ENCODE data around the gene IGF2BP1. TPM values are rescaled to one million over a fixed set of nuclear protein-coding genes. Genes with fewer than 3 reads are reported as not detected.

IGF2BP1 gene
- total and polyA plus RNA-seq, 12 donors = under 0.01 to 15.5 (median 0.18) TPM; not detected in 4

GRCh38 chr17:49071106-49071505 lies 73.9 kb downstream of the IGF2BP1 start:
- no peak overlapping the region for H3K4me3 ChIP-seq
- TF ChIP-seq POLR2A (IDR thresholded peaks at IDR 0.05) (no peak), CTCF (IDR thresholded peaks at IDR 0.05) (no peak)
- no peak for DNase-seq
- no peaks in the 10 kb centered on the region for H3K4me1 ChIP-seq (replicated peaks in 1 of 2)
- H3K9me3 ChIP-seq (replicated peaks in 1 of 3) = no peaks in the 10 kb centered on the region
- H3K27me3 ChIP-seq = no peaks in the 10 kb centered on the region
- intact Hi-C loops (cut with DNase I) = no loop called here
- 44 to 73% (median 50%) methylated on average over 1 of the region's 1 CpG for WGBS, 4 donors
- no peaks in the 10 kb centered on the region for H3K36me3 ChIP-seq (replicated peaks in 1 of 2)
- no peak overlapping the region for H3K27ac ChIP-seq

GRCh38 chr17:49074851-49075540 lies 77.8 kb downstream of the IGF2BP1 start:
- no peaks in the 10 kb centered on the region for H3K27me3 ChIP-seq
- H3K9me3 ChIP-seq (replicated peaks in 1 of 3) = no peaks in the 10 kb centered on the region
- DNase-seq = no peak
- no peaks in the 10 kb centered on the region for H3K4me1 ChIP-seq (replicated peaks in 1 of 2)
- H3K36me3 ChIP-seq (replicated peaks in 1 of 2) = no peaks in the 10 kb centered on the region
- TF ChIP-seq CTCF (IDR thresholded peaks at IDR 0.05) (no peak), POLR2A (IDR thresholded peaks at IDR 0.05) (no peak)
- H3K27ac ChIP-seq = no peak overlapping the region
- no peak overlapping the region for H3K4me3 ChIP-seq
- intact Hi-C loops (cut with DNase I) = no loop called here
- 79 to 96% (median 88%) methylated on average over 3 of the region's 3 CpGs for WGBS, 4 donors

DNA sequence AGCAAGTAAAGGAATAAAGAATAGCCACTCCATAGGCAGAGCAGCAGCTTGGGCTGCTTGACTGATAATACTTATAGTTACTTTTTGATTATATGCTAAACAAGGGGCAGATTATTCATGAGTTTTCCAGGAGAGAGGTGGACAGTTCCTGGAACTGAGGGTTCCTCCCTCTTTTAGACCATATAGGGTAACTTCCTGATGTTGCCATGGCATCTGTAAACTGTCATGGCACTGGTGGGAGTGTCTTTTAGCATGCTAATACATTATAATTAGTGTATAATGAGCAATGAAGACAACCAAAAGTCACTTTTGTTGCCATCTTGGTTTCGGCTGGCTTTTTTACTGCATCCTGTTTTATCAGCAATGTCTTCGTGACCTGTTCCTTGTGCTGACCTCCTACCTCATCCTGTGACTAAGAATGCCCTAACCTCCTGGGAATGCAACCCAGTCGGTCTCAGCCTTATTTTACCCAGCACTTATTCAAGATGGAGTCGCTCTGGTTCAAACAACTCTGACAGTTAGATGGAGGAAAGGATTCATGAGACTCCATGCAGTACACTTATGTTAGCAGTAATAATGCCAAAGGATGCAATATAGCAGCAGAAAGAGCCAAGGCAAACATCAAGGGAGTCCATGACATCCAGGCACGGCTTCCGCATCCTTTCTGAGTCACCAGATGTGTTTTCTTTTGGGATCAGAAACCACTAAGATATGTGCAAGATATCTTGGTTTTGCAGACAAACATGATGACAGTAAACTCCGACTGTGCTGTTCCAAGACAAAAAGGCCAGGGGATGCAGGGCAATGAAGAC lies 79.6 kb downstream of the IGF2BP1 start:
- Histone ChIP-seq H3K9me3 (replicated peaks in 1 of 3) (no peaks in the 10 kb centered on the region), H3K4me1 (replicated peaks in 1 of 2) (no peaks in the 10 kb centered on the region), H3K27ac (no peak overlapping the region), H3K36me3 (replicated peaks in 1 of 2) (no peaks in the 10 kb centered on the region), H3K27me3 (no peaks in the 10 kb centered on the region), H3K4me3 (no peak overlapping the region)
- 61 to 77% (median 69%) methylated on average over 7 of the region's 7 CpGs for WGBS, 4 donors
- TF ChIP-seq POLR2A (IDR thresholded peaks at IDR 0.05) (no peak), CTCF (IDR thresholded peaks at IDR 0.05) (no peak)
- DNase-seq = no peak
- intact Hi-C loops (cut with DNase I) = no loop called here

DNA sequence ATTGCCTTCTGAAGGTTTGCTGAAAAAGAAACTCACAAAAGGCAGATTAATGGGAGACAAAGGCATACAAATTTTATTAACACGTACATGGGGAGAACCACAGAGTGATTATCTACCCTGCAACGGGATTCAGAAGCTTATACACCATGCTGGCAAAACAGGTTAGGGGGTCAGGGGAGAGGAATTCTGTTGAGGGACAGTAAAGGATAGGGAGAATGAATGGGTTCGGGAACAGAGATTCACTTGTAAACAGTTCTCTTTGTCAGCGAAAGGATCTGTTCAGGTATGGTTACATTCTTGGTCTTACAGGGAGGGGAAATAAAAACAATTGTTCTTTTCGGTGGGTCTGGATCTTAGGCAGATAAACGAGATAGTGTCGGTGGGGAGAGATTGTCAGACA lies 81.1 kb downstream of the IGF2BP1 start:
- H3K27me3 ChIP-seq = no peaks in the 10 kb centered on the region
- no peak for DNase-seq
- no peaks in the 10 kb centered on the region for H3K9me3 ChIP-seq (replicated peaks in 1 of 3)
- TF ChIP-seq POLR2A (IDR thresholded peaks at IDR 0.05) = no peak
- TF ChIP-seq CTCF (IDR thresholded peaks at IDR 0.05) = no peak
- H3K4me1 ChIP-seq (replicated peaks in 1 of 2) = no peaks in the 10 kb centered on the region
- H3K27ac ChIP-seq = no peak overlapping the region
- WGBS, 4 donors = 69 to 81% (median 74%) methylated on average over 7 of the region's 7 CpGs
- H3K36me3 ChIP-seq (replicated peaks in 1 of 2) = no peaks in the 10 kb centered on the region
- intact Hi-C loops (cut with DNase I) = no loop called here
- no peak overlapping the region for H3K4me3 ChIP-seq

Data from adrenal gland (tissue), 12 donors.